GM19351 (cell line): ENCODE results near the gene FRMD4A.
"Not testable (repeated sequence)": the region's sequence is repeated elsewhere in the genome, so short reads cannot be mapped to it uniquely, and the experiment has no call there.

Experiments
- ATAC-seq: cut with Tn5 transposase; IDR thresholded peaks from one replicate; pipeline ENCODE4 v1.9.1; 2021; ENCODE audit warnings: mild to moderate bottlenecking, moderate library complexity; ENCODE audit not compliant: unreplicated experiment

FRMD4A gene

DNA sequence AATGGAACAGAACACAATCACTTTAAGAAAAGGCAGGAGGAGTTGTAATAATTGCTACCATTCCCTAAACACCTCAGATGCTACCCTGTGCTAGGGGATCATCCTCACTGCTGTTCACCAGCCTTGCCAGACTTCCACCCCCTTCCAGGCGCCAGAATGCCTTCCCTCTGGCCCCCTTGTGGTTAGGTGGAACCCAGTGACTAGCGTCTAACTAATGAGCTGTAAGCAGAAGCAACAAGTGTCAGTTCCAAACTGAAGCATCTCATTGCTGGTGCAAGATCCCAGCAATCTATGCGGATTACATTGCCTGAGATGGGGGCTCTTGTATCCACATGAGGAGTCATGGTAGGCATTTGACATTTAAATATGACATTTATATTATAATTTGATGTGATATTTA is 86.6 kb downstream of the FRMD4A start:
- no peak for ATAC-seq

DNA sequence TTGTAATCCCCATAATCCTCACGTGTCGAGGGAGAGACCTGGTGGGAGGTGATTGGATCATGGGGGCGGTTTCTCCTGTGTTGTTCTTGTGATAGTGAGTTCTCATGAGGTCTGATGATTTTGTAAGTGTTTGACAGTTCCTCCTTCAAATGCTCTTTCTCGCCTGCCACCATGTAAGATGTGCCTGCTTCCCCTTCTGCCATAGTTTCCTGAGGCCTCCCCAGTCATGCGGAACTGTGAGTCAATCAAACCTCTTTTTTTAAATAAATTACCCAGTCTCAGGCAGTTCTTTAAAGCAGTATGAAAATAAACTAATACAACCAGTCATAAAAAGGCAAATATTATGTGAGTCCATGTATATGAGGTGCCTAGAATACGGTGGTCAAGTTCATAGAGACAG is 87.5 kb downstream of the FRMD4A start:
- no peak for ATAC-seq

DNA sequence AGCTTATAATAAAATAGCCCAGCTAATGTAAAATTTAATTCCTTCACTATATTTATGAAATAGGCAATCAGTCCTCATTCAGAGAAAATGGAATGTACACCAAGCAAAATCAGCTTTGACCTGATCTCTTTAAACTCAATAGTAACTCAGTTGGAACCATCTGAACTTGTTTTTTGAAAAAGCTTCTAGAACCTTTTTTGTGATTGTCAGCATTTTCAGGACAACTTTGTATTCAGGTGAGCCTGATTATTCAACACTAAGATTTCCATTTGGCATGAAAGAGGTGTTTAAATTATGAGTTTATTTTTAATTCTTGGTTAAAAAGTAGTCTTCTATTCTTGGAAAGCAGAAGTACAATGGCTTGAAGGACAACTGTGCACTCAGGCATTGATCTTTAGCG is 89.5 kb downstream of the FRMD4A start:
- ATAC-seq: no peak

DNA sequence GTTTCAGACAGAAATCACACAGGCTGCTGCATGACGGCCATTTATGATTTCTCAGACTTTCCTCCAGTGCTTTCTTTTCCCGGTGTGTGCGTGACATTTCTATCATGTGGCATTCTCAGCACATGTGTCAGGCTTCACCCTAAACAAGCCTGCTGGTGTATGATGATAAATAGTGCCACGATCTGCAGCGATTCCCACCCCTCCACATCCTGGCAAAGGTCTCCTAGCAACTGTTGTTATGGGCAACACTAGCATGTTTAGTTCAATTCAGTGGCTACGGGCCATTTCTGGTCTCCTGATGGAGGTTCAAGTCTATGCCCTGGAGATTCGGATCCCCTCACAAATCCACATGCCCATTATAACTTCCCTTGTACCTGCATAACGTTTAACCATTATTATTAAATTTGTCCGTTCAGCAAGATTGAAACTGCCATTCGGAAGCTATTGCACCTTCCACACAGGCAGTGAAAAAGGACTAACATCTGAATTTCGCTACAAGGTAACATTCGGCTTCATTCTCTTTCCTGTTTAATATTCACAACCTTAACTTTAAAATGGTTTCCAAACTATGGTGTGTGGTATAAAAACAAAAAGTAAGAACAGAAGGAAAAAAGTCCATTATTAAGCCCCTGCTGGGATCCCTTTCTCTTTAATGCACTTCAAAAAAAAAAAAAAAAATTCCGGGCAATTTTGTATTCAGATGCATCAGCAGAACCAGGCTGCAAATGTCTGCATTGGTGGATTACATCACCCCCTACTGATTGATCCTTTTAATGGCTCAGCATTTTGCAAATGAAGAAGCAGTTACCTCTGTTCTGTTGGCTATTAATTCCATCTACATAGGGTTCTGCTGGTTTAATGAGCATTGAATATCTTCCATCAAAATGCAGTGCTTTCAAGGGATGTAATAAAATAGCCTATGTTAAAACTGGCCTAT is 90.2 kb downstream of the FRMD4A start:
- ATAC-seq: no peak

DNA sequence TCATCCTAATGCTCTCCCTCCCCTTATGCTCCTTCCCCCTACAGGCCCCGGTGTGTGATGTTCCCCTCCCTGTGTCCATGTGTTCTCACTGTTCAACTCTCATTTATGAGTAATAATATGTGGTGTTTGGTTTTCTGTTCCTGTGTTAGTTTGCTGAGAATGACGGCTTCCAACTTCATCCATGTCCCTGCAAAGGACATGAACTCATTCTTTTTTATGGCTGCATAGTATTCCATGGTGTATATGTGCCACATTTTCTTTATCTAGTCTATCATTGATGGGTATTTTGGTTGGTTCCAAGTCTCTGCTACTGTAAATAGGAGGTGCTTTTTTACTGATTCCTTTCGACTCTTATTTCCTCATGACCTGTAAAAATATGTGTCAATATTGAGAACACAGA is 92.1 kb downstream of the FRMD4A start:
- ATAC-seq: not testable (repeated sequence)

DNA sequence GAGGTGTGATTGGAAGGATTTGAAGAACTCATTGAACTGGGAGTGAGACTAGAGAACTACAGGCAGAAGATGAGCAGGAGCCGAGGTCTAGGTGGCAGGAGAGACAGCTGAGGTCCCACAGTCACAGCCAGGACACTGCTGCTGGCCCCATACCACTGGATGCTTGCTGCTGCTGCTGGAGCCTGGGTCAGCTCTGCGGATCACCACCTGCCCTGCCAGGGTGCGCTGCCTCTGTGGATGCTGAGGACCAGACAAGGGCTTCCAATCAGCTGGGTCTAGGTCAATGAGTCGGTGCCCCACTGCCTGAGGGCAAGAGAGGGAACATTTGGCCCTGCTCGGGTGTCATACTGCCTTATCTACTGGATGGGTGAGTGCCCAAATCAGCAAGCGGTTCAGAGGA is 94.4 kb downstream of the FRMD4A start:
- no peak for ATAC-seq

DNA sequence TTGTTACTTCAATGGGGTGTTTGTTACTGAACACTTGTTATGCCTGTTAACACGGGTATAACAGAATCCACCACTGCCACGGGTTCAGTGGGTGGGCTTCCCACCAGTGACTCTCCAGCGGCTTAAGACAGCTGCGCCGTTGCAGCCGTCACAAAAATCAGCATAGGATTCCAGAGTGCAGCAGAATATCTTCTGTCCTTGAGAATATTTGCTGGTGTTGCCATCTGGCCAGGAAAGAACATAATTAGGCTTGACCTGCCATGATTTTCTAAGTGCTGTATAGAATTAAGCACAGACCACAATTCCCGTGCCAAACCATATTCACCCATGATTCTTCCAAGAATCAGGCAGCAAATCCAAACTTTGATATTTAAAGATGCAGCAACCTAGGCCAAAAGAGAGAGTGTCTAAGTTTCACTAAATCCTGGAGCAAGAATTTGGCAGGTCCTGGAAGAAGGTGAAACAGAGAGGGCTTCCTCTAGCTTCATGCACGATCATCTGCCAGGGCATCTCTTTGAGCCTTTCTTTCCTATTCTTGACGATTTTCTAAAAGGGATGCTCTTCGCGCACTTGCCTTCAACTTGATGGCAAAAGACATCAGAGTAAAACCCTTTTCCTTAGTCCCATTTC is 95.0 kb downstream of the FRMD4A start:
- no peak for ATAC-seq

DNA sequence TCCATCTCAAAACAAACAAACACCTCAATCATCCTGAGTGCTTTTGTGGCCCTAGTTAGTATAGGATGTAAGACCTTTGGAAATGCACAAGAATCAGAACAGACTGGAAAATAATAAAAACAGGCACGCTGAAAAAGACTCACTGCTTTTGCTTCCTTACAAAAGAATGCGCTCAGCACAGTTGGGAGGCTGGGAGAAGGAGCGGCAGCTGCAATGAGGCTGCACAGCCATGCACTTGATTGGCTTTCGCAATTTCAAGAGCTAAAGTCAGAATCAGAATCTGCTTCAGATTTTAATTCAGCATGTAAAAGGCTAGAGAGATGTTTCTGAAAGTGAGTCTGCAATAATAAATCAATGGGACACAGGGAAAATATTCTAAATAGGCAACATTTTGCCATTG is 97.2 kb downstream of the FRMD4A start:
- no peak for ATAC-seq

DNA sequence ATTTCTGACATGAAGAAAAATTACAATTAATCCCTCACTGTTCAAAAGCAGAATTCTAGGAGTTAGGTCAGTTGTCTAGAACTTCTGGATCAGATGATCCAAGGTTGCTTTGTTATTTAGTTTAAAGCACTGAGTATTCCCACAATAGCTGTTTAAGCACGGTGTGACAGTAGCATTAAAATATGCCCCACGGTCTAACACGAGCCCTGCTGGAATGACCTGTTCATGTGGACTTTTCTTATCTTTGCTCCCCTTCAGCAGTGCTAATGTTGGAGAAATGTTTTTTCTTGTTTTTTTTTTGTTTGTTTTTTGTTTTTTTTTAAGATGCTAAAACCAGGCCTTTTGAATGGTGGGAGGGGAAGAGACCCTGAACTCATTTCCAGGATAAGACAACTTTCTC is 101.9 kb downstream of the FRMD4A start:
- ATAC-seq: not testable (repeated sequence)

DNA sequence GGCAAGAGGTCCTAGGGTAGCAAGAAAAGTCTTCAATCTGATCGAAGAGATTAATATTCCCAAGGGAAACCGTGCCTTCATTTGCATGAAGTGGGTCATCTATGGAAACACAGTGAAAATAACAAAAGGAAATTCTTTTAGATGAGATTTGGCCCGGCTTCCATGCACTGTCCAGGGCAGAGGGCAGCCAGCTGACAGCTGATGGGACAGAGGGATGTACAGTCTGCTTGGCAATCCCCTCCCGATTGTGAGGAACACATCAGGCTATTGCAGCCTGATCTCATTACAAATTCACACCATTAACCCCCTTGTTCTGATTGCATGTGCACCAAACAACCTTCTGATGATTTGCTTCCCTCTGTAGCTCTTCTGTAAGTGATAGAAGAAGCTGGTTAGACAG is 105.3 kb downstream of the FRMD4A start:
- no peak for ATAC-seq

DNA sequence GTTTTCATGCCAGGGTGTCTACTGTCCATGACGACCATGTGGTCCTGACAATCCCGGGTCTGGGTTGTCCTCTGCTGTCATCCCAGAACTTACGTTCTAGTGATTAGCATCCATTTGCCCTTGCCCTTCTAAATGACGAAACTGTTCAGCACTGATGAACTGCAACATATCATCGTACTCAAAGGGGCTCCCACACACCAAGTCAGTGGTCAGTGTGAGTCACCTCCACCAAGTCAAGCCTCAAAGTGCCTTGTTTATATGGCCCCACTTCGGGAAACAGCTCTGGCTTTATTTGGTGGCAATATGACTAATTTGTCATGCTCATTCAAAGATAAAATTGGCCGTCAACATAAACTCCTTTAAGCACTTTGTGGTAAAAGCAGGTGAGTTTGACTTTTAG is 110.7 kb downstream of the FRMD4A start:
- ATAC-seq: no peak

DNA sequence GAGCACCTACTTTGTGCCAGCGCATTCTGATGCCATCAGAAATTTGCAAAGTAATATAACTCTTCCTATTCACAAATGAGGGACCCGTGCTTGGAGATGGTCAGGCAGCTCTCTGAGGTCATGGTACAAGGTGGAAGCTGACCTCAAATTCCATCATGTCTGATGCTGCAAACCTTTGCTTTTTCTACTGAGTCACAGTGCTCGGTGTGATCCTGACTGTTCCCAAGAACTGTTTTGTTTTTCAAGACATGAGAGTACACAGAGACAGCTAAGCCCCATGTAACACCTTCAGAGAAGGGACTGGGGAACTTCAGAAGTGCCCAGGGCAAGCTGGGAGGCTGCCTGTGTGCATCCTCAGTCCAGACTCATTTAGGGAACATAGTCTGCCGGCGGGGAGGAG is 111.3 kb downstream of the FRMD4A start:
- ATAC-seq: no peak

DNA sequence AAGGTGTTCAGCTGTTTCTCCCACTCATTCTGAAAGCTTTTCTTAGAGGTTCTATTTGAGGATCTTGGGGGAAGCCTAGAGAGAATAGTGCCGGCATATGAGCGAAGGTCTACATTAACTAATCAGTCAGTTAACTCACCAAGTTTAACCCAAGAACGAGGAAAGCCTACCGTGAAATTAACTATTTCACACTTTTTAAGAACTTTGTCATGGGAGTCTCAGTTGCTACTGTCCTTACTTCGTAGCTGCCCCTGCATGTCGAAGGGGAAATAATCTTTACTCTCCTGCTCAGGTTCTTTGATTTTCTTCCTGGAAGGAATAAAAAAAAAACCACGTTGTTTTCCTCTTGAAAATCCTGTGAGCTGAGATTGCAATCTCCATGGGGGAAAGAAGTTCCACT is 115.1 kb downstream of the FRMD4A start:
- ATAC-seq: no peak

DNA sequence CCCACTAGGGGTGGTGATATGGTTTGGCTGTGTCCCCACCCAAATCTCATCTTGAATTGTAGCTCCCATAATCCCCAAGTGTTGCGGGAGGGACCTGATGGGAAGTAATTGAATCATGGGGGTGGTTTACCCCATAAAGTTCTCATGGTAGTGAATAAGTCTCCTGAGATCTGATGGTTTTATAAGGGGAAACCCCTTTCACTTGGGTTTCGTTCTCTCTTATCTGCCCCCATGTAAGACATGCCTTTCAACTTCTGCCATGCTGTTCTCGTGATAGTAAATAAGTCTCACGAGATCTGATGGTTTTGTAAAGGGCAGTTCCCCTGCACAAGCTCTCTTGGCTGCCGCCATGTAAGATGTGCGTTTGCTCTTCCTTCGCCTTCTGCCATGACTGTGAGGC is 117.0 kb downstream of the FRMD4A start:
- not testable (repeated sequence) for ATAC-seq

DNA sequence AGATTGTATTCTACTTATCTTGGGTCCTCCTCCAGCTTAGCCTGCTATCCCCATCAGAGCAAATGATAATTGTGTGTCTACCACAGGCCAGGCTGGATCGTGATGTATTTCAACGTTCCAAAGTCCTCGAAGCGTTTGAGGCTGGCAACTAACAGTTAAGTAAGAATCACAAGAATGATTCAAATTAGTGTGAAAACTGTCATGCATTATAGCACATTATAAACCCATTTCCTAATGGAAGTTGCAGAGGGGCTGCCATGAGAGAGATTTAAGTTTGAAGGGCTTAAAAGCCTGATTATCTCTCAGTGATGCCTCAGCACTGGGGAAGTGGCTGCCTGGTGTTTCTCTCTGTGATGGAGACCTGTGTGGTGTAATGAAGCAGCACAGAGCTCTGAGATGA is 119.1 kb downstream of the FRMD4A start:
- ATAC-seq: no peak

DNA sequence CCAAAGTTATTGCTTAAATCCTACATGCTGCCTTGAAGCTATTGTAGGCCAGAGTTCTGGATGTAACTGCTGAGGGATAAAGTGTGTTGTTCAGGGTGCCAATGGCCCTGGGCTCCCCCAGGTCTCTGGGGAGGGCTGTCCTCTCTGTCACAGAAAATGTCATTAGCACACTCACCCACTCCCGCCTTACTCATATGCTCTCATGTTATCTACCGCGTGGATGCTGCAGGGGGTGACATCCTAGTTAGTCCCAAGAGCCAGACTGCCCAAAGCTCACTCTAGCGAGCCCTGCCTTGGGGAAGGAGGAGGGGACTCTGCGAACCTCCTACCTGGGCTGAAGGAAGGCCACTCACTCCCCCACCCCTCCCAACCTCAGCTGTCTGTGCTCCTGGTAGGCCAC is 122.5 kb downstream of the FRMD4A start:
- ATAC-seq: no peak

DNA sequence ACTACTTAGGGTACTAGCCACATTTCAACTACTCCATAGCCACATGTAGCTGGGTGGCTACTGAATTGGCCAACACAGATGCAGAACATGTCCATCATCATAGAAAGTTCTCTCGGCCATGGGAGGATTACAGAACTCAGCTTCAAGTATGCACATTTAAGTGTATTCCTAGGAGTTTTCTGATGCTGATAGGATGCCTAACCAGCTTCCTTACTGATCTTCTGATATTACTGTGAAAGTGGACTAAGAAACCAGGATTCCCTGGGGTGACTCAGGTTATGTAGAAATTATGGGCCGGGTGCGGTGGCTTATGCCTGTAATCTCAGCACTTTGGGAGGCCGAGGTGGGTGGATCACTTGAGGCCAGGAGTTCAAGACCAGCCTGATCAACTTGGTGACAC is 125.5 kb downstream of the FRMD4A start:
- no peak for ATAC-seq

DNA sequence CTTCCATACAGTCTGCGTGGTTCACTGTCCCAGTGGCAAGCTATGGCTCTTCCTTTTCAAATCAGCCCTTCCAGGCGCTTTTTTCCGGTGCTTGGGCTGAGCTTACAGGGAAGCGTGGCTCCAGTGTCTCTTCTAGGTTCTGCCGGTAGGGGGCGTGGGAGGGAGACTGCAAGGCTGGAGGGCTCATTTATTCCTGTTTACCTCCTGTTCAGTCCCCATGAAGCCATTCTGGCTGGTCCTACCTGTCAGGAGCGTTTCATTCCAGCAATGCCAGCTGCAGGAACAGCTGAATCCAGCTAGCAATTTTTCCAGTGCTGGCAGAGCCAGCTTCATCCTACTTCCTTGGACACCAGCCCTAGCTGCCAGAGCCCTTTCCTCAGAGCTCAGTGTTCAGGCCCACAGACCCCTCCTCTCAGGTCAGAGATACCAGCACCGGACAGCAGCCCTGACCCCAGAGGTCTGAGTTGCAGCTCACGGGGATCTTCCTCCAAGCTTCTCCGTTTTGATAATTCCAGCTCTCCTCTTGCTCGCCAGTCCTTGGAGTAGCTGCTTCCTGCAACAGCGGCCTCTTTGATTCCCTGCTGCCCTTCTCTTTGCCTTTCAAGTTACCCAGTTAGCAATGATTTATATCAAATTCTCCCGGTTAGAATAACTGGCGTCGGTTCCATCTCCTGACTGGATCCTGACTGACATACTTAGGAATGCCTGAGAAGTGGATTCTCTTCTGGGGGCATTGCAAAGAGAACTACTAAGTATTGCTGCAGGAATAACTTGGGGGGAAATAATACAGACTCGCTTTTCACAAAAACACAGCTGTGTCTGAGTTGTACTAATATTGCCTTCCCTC is 129.8 kb downstream of the FRMD4A start:
- ATAC-seq: no peak

DNA sequence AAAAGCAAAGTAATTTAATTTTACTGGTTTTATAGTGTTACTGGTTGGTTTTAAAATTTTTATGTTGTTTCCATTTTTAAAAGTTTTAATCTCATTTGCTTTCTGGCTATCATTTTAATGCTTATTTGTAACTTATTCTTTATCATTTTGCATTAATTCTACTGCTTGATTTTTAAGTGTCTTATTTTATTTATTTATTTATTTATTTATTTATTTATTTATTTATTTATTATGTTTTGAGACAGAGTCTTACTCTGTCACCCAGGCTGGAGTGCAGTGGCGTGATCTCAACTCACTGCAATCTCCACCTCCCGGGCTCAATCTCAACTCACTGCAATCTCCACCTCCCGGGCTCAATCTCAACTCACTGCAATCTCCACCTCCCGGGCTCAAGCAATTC is 131.6 kb downstream of the FRMD4A start:
- ATAC-seq: not testable (repeated sequence)

DNA sequence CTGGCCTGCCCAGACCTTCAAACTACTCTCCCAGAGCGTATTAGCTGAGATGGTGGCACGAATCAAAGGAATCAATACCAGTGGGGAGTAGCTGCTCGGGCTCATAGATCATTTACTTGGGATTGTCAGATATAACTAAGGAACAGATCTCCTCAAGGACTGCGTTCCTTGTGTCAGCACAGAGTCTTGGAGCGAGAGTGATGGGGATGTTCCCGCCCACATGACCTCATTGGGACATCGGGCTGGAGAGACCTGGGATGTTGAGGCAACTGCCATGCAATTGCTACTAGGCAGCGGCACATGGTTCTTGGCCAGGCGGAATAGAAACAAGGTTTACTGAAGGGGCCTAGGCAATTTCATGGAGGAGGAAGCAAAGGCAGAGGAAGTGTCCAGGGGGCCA is 132.6 kb downstream of the FRMD4A start:
- no peak for ATAC-seq

DNA sequence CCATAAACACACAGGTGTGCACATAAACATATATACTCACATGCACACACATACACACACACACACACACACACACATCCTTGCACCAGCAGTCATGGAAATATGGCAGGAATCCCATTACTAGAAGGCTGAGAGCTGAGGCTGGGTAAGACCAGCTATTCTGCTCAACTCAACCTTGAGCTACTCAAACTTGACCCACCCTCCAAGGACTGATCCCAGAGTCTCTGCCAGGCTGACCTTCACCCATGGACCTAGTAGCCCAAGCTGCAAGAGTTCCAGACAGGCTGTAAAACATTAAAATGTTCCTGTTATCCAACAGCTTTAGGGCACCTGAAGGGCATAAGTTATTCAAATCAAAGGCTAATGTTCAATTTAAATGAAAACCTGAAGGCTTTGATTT is 134.6 kb downstream of the FRMD4A start:
- no peak for ATAC-seq

DNA sequence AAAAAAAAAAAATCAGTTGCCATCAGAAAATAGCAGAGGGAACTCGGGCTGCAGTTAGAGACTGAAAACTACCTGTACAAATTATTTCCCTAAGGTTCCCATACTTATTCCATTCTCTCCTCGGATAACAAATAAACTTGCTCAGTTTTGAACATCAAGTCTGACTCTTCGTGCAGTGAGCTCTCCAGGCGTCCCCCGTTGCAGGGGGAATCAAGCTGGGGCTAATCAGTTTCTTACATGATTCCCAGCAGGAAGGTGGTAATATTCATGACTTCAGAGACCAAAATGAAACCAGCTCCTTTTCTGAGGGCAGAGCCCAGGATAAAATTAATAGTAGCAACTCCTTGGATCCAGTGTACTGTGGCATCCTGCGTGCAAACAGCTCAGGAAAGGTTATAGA is 135.3 kb downstream of the FRMD4A start:
- no peak for ATAC-seq
